Activated T-cell treated with anti-CD3 and anti-CD28 coated beads, Interleukin-2, amount 50 U/mL, for 72 hours (primary cell): ENCODE measurements around the gene DUSP18. TPM values are rescaled to one million over a fixed set of nuclear protein-coding genes. Genes with fewer than 3 reads are reported as not detected.

Experiments used
- ATAC-seq, 2 donors: fragments of 150-1000 bp; cut with Tn5 transposase; replicated peaks in 1 of 2; 2 replicates each; pipeline ENCODE4 v1.10.0; 2021; ENCODE audit warnings: moderate library complexity in 2 of 2, mild to moderate bottlenecking in 1 of 2
- DNase-seq, 2 donors: peaks; one replicate each; pipeline ENCODE4 v3.0.0; 2021 to 2022; ENCODE audit warnings: mixed read lengths in 1 of 2
- H3K27ac Mint-ChIP-seq: one replicate; pipeline ENCODE4 v1.8.0; 2022; ENCODE audit warnings: mild to moderate bottlenecking, moderate library complexity, mixed read lengths
- H3K27me3 Mint-ChIP-seq: one replicate; pipeline ENCODE4 v1.8.0; 2022; ENCODE audit warnings: low read depth, mixed read lengths
- H3K36me3 Mint-ChIP-seq, 2 donors: one replicate each; pipeline ENCODE4 v1.8.0; 2022; ENCODE audit warnings: mixed read lengths in 2 of 2, mild to moderate bottlenecking in 1 of 2; ENCODE audit not compliant: insufficient read depth in 2 of 2
- H3K4me1 Mint-ChIP-seq: one replicate; pipeline ENCODE4 v1.8.0; 2022; ENCODE audit warnings: low read depth, mixed read lengths
- H3K4me3 Mint-ChIP-seq, 2 donors: one replicate each; pipeline ENCODE4 v1.8.0; 2022; ENCODE audit warnings: mild to moderate bottlenecking in 2 of 2, mixed read lengths in 2 of 2, moderate library complexity in 2 of 2
- H3K9me3 Mint-ChIP-seq, 2 donors: one replicate each; pipeline ENCODE4 v1.8.0; 2022; ENCODE audit warnings: mixed read lengths in 2 of 2
- total RNA-seq, 2 donors: library from RNA; stranded (reverse); gene quantifications; one replicate each; pipeline ENCODE4 v1.2.3, GENCODE V29; 2022

Gene DUSP18
- total RNA-seq, 2 donors from 2014 or later = 9.7 to 14.3 TPM

GRCh38 chr22:30668386-30668710 lies 673 bp upstream of the DUSP18 start:
- H3K27ac Mint-ChIP-seq = peak overlapping the region; percentile 56
- H3K36me3 Mint-ChIP-seq = no peaks in the 10 kb centered on the region
- H3K9me3 Mint-ChIP-seq = no peaks in the 10 kb centered on the region
- ATAC-seq = no peak
- no peak for DNase-seq
- H3K4me3 Mint-ChIP-seq = peak overlapping the region; percentile 96 to 98
- peaks cover 10% of the 10 kb centered on the region for H3K27me3 Mint-ChIP-seq
- H3K4me1 Mint-ChIP-seq = peaks cover 21% of the 10 kb centered on the region

GRCh38 chr22:30667107-30667493 lies 575 bp downstream of the DUSP18 start:
- Mint-ChIP-seq H3K27ac (peak overlapping the region; percentile 47), H3K27me3 (peaks cover 10% of the 10 kb centered on the region), H3K36me3 (no peaks in the 10 kb centered on the region), H3K4me3 (peak overlapping the region; percentile 96 to 98), H3K4me1 (peaks cover 21% of the 10 kb centered on the region), H3K9me3 (no peaks in the 10 kb centered on the region)
- ATAC-seq = no peak
- peak in 1 of 2 donors; percentile 3 for DNase-seq

- peak overlapping the region; percentile 96 to 98 for H3K4me3 Mint-ChIP-seq
- H3K9me3 Mint-ChIP-seq = no peaks in the 10 kb centered on the region
- H3K4me1 Mint-ChIP-seq = peaks cover 21% of the 10 kb centered on the region
- H3K27ac Mint-ChIP-seq = no peak overlapping the region
- H3K36me3 Mint-ChIP-seq = no peaks in the 10 kb centered on the region
- H3K27me3 Mint-ChIP-seq = peaks cover 10% of the 10 kb centered on the region
- ATAC-seq (no peak), DNase-seq (no peak)
Measured at GRCh38 chr22:30665786-30666185, 1.9 kb downstream of the DUSP18 start.

- Mint-ChIP-seq H3K27me3 (peaks cover 10% of the 10 kb centered on the region), H3K4me3 (no peak overlapping the region), H3K9me3 (no peaks in the 10 kb centered on the region), H3K36me3 (no peaks in the 10 kb centered on the region), H3K4me1 (peaks cover 21% of the 10 kb centered on the region), H3K27ac (no peak overlapping the region)
- DNase-seq (no peak), ATAC-seq (no peak)
Measured at GRCh38 chr22:30665266-30665665, 2.4 kb downstream of the DUSP18 start.

- Mint-ChIP-seq H3K27ac (no peak overlapping the region), H3K27me3 (peaks cover 10% of the 10 kb centered on the region), H3K36me3 (no peaks in the 10 kb centered on the region), H3K4me3 (no peak overlapping the region), H3K9me3 (no peaks in the 10 kb centered on the region), H3K4me1 (peaks cover 21% of the 10 kb centered on the region)
- no peak for ATAC-seq
- no peak for DNase-seq
Measured at GRCh38 chr22:30664798-30665197, 2.9 kb downstream of the DUSP18 start.

DNA sequence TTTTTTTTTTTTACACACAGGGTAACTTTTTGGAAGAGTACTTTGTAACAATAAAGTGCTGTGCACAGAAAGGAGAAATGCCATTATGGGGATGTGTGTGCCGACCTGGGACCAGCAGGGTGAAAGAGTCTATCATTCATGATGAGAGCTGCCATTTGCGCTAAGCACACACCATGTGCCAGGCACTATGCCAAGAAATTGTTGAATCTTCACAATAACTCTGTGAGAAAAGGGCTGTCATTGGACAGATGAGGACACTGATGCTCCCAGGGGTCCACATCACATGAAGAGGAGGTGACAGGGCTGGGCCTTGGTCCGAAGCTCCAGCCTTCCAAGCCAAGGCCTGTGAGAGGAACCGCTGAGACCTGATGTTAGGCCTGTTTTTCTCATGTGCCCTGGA lies 5.6 kb downstream of the DUSP18 start:
- no peak overlapping the region for H3K27ac Mint-ChIP-seq
- no peak for DNase-seq
- H3K4me1 Mint-ChIP-seq = peaks cover 12% of the 10 kb centered on the region
- H3K27me3 Mint-ChIP-seq = no peaks in the 10 kb centered on the region
- no peaks in the 10 kb centered on the region for H3K36me3 Mint-ChIP-seq
- H3K4me3 Mint-ChIP-seq = no peak overlapping the region
- no peak for ATAC-seq
- H3K9me3 Mint-ChIP-seq = no peaks in the 10 kb centered on the region

- no peaks in the 10 kb centered on the region for H3K27me3 Mint-ChIP-seq
- DNase-seq (no peak), ATAC-seq (no peak)
- H3K36me3 Mint-ChIP-seq = peaks cover 0 to 2% of the 10 kb centered on the region in 2 donors
- H3K4me1 Mint-ChIP-seq = peaks cover 16% of the 10 kb centered on the region
- H3K9me3 Mint-ChIP-seq = no peaks in the 10 kb centered on the region
- H3K4me3 Mint-ChIP-seq = no peak overlapping the region
- H3K27ac Mint-ChIP-seq = no peak overlapping the region
Measured at GRCh38 chr22:30655532-30655931, 12.1 kb downstream of the DUSP18 start.

GRCh38 chr22:30654361-30654760 lies 13.3 kb downstream of the DUSP18 start:
- Mint-ChIP-seq H3K27me3 (no peaks in the 10 kb centered on the region), H3K9me3 (no peaks in the 10 kb centered on the region), H3K27ac (no peak overlapping the region), H3K4me3 (no peak overlapping the region), H3K36me3 (peaks cover 0 to 2% of the 10 kb centered on the region in 2 donors), H3K4me1 (peaks cover 25% of the 10 kb centered on the region)
- DNase-seq (no peak), ATAC-seq (no peak)

DNA sequence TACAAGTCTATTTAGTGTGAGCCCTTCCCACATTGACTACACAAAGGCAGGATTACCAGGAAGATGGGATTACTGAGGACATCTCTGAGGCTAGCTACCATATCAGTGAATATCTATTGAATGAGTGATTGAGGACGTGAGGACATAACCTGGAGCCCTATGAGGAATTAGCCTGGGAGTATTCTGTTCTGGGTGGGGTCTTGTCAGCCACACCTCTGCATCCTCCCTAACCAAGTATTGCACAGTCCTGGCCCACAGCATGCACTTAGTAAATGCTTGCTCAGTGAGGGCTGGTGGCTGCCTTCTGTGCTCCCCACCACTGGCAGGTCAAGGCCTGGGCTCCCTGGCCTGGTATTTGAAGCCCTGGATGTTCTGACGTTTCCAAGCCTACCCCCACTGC lies 14.8 kb downstream of the DUSP18 start:
- no peak for ATAC-seq
- Mint-ChIP-seq H3K9me3 (no peaks in the 10 kb centered on the region), H3K36me3 (peaks cover 0 to 2% of the 10 kb centered on the region in 2 donors), H3K4me3 (no peak overlapping the region), H3K4me1 (peaks cover 40% of the 10 kb centered on the region), H3K27ac (no peak overlapping the region), H3K27me3 (no peaks in the 10 kb centered on the region)
- DNase-seq = no peak

DNA sequence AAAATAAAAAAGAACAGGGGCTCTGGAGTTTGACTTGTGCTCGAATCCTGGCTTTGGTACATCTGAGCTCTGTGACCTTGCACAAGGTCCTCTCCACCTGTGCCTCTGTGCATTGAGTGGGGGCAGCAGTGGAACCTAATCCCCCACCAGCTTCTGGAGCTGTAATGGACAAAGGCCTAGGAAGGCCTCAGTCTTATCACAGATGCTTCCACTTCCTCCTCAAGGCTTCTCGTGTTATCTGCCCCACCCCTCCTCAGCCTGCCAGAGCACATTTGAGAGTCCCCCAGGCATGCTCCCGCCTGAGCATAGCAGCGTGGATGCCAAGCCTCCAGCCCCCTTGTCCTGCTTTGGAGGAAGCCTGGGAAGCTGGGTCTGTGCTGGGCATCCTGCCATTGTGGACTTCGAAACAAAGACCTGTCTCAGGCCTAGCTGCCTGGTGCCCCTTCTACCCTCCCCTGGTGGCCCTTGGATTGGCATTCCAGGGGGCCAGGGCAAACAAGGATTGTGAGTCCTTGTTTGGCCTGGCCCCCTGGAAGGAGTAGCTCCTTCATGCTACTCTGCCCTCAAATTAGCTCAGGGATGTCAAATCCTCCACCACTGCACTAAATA lies 17.1 kb downstream of the DUSP18 start:
- H3K4me1 Mint-ChIP-seq = peaks cover 41% of the 10 kb centered on the region
- no peak overlapping the region for H3K4me3 Mint-ChIP-seq
- no peak overlapping the region for H3K27ac Mint-ChIP-seq
- peaks cover 0 to 2% of the 10 kb centered on the region in 2 donors for H3K36me3 Mint-ChIP-seq
- DNase-seq (no peak), ATAC-seq (no peak)
- no peaks in the 10 kb centered on the region for H3K9me3 Mint-ChIP-seq
- H3K27me3 Mint-ChIP-seq = no peaks in the 10 kb centered on the region

- H3K4me3 Mint-ChIP-seq = peak overlapping the region; percentile 50
- no peaks in the 10 kb centered on the region for H3K27me3 Mint-ChIP-seq
- ATAC-seq = peak; percentile 99
- H3K9me3 Mint-ChIP-seq = no peaks in the 10 kb centered on the region
- DNase-seq = peak; percentile 89 to 92
- peaks cover 48% of the 10 kb centered on the region for H3K4me1 Mint-ChIP-seq
- peak overlapping the region; percentile 68 for H3K27ac Mint-ChIP-seq
- H3K36me3 Mint-ChIP-seq = no peaks in the 10 kb centered on the region
Measured at GRCh38 chr22:30649430-30650007, 18.2 kb downstream of the DUSP18 start.

DNA sequence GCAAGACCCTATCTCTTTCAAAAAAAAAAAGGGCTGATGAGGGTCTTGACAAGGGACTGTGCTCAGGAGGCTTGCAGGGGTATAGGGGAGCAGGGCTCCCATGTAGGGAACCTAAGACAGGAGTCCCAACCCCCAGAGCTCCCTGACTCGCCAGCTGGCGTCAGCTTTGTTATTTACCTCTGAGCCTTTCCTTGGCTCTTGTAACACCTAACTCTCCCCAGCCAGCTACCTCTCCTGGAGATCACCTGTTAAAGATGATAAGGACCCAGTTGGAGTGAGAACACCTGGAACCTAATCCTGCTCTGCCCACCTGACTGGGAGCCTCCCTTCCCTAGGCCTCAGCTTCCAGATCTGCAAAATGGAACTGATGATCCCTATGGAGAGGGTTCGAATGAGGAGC lies 18.9 kb downstream of the DUSP18 start:
- peak overlapping the region; percentile 50 for H3K4me3 Mint-ChIP-seq
- DNase-seq (no peak), ATAC-seq (no peak)
- H3K27me3 Mint-ChIP-seq = no peaks in the 10 kb centered on the region
- H3K27ac Mint-ChIP-seq = peak overlapping the region; percentile 68
- H3K36me3 Mint-ChIP-seq = no peaks in the 10 kb centered on the region
- peaks cover 55% of the 10 kb centered on the region for H3K4me1 Mint-ChIP-seq
- no peaks in the 10 kb centered on the region for H3K9me3 Mint-ChIP-seq

DNA sequence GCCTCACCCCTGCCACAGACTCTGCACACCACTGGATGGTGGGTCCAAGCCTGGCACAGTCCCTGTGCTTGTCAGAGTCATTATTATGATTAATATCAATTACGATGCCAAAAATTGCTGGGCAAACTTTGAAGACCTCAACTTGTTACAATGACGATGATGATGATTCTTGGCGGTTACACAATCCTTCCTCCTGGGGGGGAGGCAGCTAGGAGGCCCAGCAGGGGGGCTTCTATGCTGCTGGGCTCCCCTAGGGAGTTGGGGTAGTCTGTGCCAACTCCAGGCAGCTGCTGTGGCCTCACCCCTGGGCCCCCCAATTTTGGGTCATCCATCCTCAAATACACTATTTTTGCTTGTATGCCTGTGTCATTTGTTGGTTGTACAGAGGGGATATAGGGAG lies 20.1 kb downstream of the DUSP18 start:
- no peak overlapping the region for H3K4me3 Mint-ChIP-seq
- H3K27me3 Mint-ChIP-seq = no peaks in the 10 kb centered on the region
- H3K36me3 Mint-ChIP-seq = no peaks in the 10 kb centered on the region
- H3K4me1 Mint-ChIP-seq = peaks cover 65% of the 10 kb centered on the region
- DNase-seq (no peak), ATAC-seq (no peak)
- H3K9me3 Mint-ChIP-seq = no peaks in the 10 kb centered on the region
- no peak overlapping the region for H3K27ac Mint-ChIP-seq

DNA sequence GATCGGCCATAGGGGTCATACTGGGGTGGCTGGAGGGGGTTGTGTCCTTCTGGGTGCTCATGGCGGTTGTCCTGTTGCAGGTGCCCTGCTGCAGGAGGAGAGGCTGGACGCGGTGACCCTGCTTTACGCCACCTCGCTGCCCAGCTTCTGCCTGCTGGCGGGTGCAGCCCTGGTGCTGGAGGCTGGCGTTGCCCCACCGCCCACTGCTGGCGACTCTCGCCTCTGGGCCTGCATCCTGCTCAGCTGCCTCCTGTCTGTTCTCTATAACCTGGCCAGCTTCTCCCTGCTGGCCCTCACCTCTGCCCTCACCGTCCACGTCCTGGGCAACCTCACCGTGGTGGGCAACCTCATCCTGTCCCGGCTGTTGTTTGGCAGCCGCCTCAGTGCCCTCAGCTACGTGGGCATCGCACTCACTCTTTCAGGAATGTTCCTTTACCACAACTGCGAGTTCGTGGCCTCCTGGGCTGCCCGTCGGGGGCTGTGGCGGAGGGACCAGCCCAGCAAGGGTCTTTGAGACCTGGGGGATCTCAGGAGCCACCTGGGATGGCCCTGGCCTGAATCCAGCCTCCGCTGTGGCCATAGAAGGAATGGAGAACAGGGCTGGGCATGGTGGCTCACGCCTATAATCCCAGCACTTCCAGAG lies 21.0 kb downstream of the DUSP18 start:
- Mint-ChIP-seq H3K4me1 (peaks cover 64% of the 10 kb centered on the region), H3K27ac (no peak overlapping the region), H3K27me3 (no peaks in the 10 kb centered on the region), H3K9me3 (no peaks in the 10 kb centered on the region), H3K4me3 (no peak overlapping the region), H3K36me3 (no peaks in the 10 kb centered on the region)
- ATAC-seq = no peak
- DNase-seq = no peak
